ENCODE measurements around the gene METTL16. TPM values are rescaled to one million over a fixed set of nuclear protein-coding genes. Genes with fewer than 3 reads are reported as not detected.

The METTL16 gene
- total RNA-seq, 1 experiment from 2014 or later = 18.3 TPM

GRCh38 chr17:2384439-2385127, 127.1 kb downstream of the METTL16 start:
- H3K27me3 ChIP-seq (ENCODE audit: low read length) = no peaks in the 10 kb centered on the region
- H3K27ac ChIP-seq (ENCODE audit: low read length) = no peak overlapping the region
- no peak overlapping the region for H3K4me3 ChIP-seq (ENCODE audit: low read length)
- H3K9me2 ChIP-seq (replicated peaks; ENCODE audit: insufficient read depth, low read length) = no peaks in the 10 kb centered on the region
- H4K20me1 ChIP-seq (ENCODE audit: insufficient read depth, low read depth, low read length) = no peaks in the 10 kb centered on the region
- no peak overlapping the region for H3K4me2 ChIP-seq (ENCODE audit: low read depth, low read length, poor library complexity, severe bottlenecking)
- H3K9me3 ChIP-seq (ENCODE audit: low read length) = no peaks in the 10 kb centered on the region
- DNase-seq = no peak
- no peak overlapping the region for H3K9ac ChIP-seq (ENCODE audit: low read length)
- no peaks in the 10 kb centered on the region for H3K79me2 ChIP-seq (ENCODE audit: low read length)
- H3K4me1 ChIP-seq (ENCODE audit: low read length) = peaks cover 4% of the 10 kb centered on the region; the same call in 1 of the 2 replicates
- no peak overlapping the region for H2AFZ ChIP-seq (ENCODE audit: low read length)
- H3K36me3 ChIP-seq (ENCODE audit: insufficient read depth, low read length) = 0 out of 2 replicates have a peak, but pooled peaks cover 8% of the 10 kb centered on the region

- no peaks in the 10 kb centered on the region for H3K9me3 ChIP-seq (ENCODE audit: low read length)
- DNase-seq = no peak
- H3K4me1 ChIP-seq (ENCODE audit: low read length) = peaks cover 4% of the 10 kb centered on the region; the same call in 1 of the 2 replicates
- H3K79me2 ChIP-seq (ENCODE audit: low read length) = no peaks in the 10 kb centered on the region
- H3K36me3 ChIP-seq (ENCODE audit: insufficient read depth, low read length) = 0 out of 2 replicates have a peak, but pooled peaks cover 8% of the 10 kb centered on the region
- no peak overlapping the region for H2AFZ ChIP-seq (ENCODE audit: low read length)
- no peaks in the 10 kb centered on the region for H4K20me1 ChIP-seq (ENCODE audit: insufficient read depth, low read depth, low read length)
- H3K9me2 ChIP-seq (replicated peaks; ENCODE audit: insufficient read depth, low read length) = no peaks in the 10 kb centered on the region
- 0 out of 2 replicates have a peak overlapping the region, but pooled peaks have one; percentile 20 for H3K9ac ChIP-seq (ENCODE audit: low read length)
- H3K27me3 ChIP-seq (ENCODE audit: low read length) = no peaks in the 10 kb centered on the region
- H3K4me3 ChIP-seq (ENCODE audit: low read length) = no peak overlapping the region
- no peak overlapping the region for H3K4me2 ChIP-seq (ENCODE audit: low read depth, low read length, poor library complexity, severe bottlenecking)
- no peak overlapping the region for H3K27ac ChIP-seq (ENCODE audit: low read length)
These were observed 128.0 kb downstream of the METTL16 start for GRCh38 chr17:2383628-2384167.

- Histone ChIP-seq H3K4me3 (ENCODE audit: low read length) (no peak overlapping the region), H2AFZ (ENCODE audit: low read length) (no peak overlapping the region), H3K9me3 (ENCODE audit: low read length) (no peaks in the 10 kb centered on the region), H3K36me3 (ENCODE audit: insufficient read depth, low read length) (peaks cover 8% of the 10 kb centered on the region; the same call in 1 of the 2 replicates), H3K4me1 (ENCODE audit: low read length) (peaks cover 4% of the 10 kb centered on the region; the same call in 1 of the 2 replicates), H3K79me2 (ENCODE audit: low read length) (no peaks in the 10 kb centered on the region), H4K20me1 (ENCODE audit: insufficient read depth, low read depth, low read length) (no peaks in the 10 kb centered on the region), H3K27me3 (ENCODE audit: low read length) (no peaks in the 10 kb centered on the region), H3K9ac (ENCODE audit: low read length) (no peak overlapping the region), H3K9me2 (replicated peaks; ENCODE audit: insufficient read depth, low read length) (no peaks in the 10 kb centered on the region), H3K4me2 (ENCODE audit: low read depth, low read length, poor library complexity, severe bottlenecking) (no peak overlapping the region), H3K27ac (ENCODE audit: low read length) (no peak overlapping the region)
- DNase-seq = no peak
These were observed 130.6 kb downstream of the METTL16 start for GRCh38 chr17:2380950-2381649.

- no peak overlapping the region for H2AFZ ChIP-seq (ENCODE audit: low read length)
- peaks cover 4% of the 10 kb centered on the region; the same call in 1 of the 2 replicates for H3K4me1 ChIP-seq (ENCODE audit: low read length)
- H3K9me2 ChIP-seq (replicated peaks; ENCODE audit: insufficient read depth, low read length) = no peaks in the 10 kb centered on the region
- no peak overlapping the region for H3K9ac ChIP-seq (ENCODE audit: low read length)
- no peak for DNase-seq
- no peak overlapping the region for H3K27ac ChIP-seq (ENCODE audit: low read length)
- H3K4me2 ChIP-seq (ENCODE audit: low read depth, low read length, poor library complexity, severe bottlenecking) = no peak overlapping the region
- H3K27me3 ChIP-seq (ENCODE audit: low read length) = no peaks in the 10 kb centered on the region
- no peak overlapping the region for H3K4me3 ChIP-seq (ENCODE audit: low read length)
- no peaks in the 10 kb centered on the region for H3K79me2 ChIP-seq (ENCODE audit: low read length)
- peaks cover 8% of the 10 kb centered on the region; the same call in 1 of the 2 replicates for H3K36me3 ChIP-seq (ENCODE audit: insufficient read depth, low read length)
- no peaks in the 10 kb centered on the region for H3K9me3 ChIP-seq (ENCODE audit: low read length)
- H4K20me1 ChIP-seq (ENCODE audit: insufficient read depth, low read depth, low read length) = no peaks in the 10 kb centered on the region
These were observed 131.3 kb downstream of the METTL16 start for GRCh38 chr17:2380226-2380922.

- Histone ChIP-seq H3K9me2 (replicated peaks; ENCODE audit: insufficient read depth, low read length) (no peaks in the 10 kb centered on the region), H3K4me3 (ENCODE audit: low read length) (no peak overlapping the region), H3K27ac (ENCODE audit: low read length) (no peak overlapping the region), H4K20me1 (ENCODE audit: insufficient read depth, low read depth, low read length) (no peaks in the 10 kb centered on the region), H3K9ac (ENCODE audit: low read length) (no peak overlapping the region), H3K9me3 (ENCODE audit: low read length) (no peaks in the 10 kb centered on the region), H2AFZ (ENCODE audit: low read length) (no peak overlapping the region), H3K79me2 (ENCODE audit: low read length) (no peaks in the 10 kb centered on the region), H3K4me1 (ENCODE audit: low read length) (peaks cover 4% of the 10 kb centered on the region; the same call in 1 of the 2 replicates), H3K4me2 (ENCODE audit: low read depth, low read length, poor library complexity, severe bottlenecking) (no peak overlapping the region), H3K36me3 (ENCODE audit: insufficient read depth, low read length) (peaks cover 8% of the 10 kb centered on the region; the same call in 1 of the 2 replicates), H3K27me3 (ENCODE audit: low read length) (no peaks in the 10 kb centered on the region)
- no peak for DNase-seq
These were observed 132.0 kb downstream of the METTL16 start for GRCh38 chr17:2379489-2380225.

- no peaks in the 10 kb centered on the region for H4K20me1 ChIP-seq (ENCODE audit: insufficient read depth, low read depth, low read length)
- peaks cover 4% of the 10 kb centered on the region; the same call in 1 of the 2 replicates for H3K4me1 ChIP-seq (ENCODE audit: low read length)
- no peaks in the 10 kb centered on the region for H3K9me2 ChIP-seq (replicated peaks; ENCODE audit: insufficient read depth, low read length)
- no peak overlapping the region for H3K4me2 ChIP-seq (ENCODE audit: low read depth, low read length, poor library complexity, severe bottlenecking)
- no peaks in the 10 kb centered on the region for H3K9me3 ChIP-seq (ENCODE audit: low read length)
- no peak overlapping the region for H3K27ac ChIP-seq (ENCODE audit: low read length)
- no peak overlapping the region for H2AFZ ChIP-seq (ENCODE audit: low read length)
- no peak overlapping the region for H3K9ac ChIP-seq (ENCODE audit: low read length)
- DNase-seq = no peak
- H3K4me3 ChIP-seq (ENCODE audit: low read length) = no peak overlapping the region
- peaks cover 8% of the 10 kb centered on the region; the same call in 1 of the 2 replicates for H3K36me3 ChIP-seq (ENCODE audit: insufficient read depth, low read length)
- no peaks in the 10 kb centered on the region for H3K27me3 ChIP-seq (ENCODE audit: low read length)
- no peaks in the 10 kb centered on the region for H3K79me2 ChIP-seq (ENCODE audit: low read length)
These were observed 132.8 kb downstream of the METTL16 start for GRCh38 chr17:2378905-2379304.

- Histone ChIP-seq H3K36me3 (ENCODE audit: insufficient read depth, low read length) (peaks cover 4% of the 10 kb centered on the region; the same call in 1 of the 2 replicates), H3K9me2 (replicated peaks; ENCODE audit: insufficient read depth, low read length) (no peaks in the 10 kb centered on the region), H3K27ac (ENCODE audit: low read length) (no peak overlapping the region), H4K20me1 (ENCODE audit: insufficient read depth, low read depth, low read length) (no peaks in the 10 kb centered on the region), H3K4me2 (ENCODE audit: low read depth, low read length, poor library complexity, severe bottlenecking) (no peak overlapping the region), H3K4me1 (ENCODE audit: low read length) (no peaks in the 10 kb centered on the region), H3K27me3 (ENCODE audit: low read length) (no peaks in the 10 kb centered on the region), H3K9ac (ENCODE audit: low read length) (no peak overlapping the region), H3K79me2 (ENCODE audit: low read length) (no peaks in the 10 kb centered on the region), H3K4me3 (ENCODE audit: low read length) (no peak overlapping the region), H2AFZ (ENCODE audit: low read length) (no peak overlapping the region), H3K9me3 (ENCODE audit: low read length) (no peaks in the 10 kb centered on the region)
- no peak for DNase-seq
These were observed 134.0 kb downstream of the METTL16 start for GRCh38 chr17:2377659-2378058.

Data from Karpas-422 (cell line).